ENCODE measurements around the gene CHRNA1.

DNA sequence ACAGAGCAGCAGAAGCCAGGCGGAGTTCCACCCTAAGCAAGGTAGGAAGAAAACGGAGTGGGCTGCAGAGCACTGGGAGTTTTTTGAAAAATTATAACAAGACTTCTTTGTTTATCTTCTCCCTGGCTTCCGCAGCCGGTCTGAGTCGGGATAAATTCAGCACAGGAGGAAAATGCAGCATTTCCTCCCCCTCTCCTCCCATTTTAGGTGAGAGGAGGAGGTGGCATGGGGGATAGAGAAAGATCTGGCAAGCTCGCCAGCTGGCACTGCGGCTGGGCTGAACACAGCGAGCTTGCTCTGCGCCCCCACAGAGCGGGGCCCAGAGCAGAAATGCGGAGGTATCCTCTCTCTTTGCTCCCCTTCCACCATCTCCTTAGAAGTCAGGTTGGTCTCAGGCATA lies 17.7 kb upstream of the CHRNA1 start:
- TF ChIP-seq, protein P1, sequence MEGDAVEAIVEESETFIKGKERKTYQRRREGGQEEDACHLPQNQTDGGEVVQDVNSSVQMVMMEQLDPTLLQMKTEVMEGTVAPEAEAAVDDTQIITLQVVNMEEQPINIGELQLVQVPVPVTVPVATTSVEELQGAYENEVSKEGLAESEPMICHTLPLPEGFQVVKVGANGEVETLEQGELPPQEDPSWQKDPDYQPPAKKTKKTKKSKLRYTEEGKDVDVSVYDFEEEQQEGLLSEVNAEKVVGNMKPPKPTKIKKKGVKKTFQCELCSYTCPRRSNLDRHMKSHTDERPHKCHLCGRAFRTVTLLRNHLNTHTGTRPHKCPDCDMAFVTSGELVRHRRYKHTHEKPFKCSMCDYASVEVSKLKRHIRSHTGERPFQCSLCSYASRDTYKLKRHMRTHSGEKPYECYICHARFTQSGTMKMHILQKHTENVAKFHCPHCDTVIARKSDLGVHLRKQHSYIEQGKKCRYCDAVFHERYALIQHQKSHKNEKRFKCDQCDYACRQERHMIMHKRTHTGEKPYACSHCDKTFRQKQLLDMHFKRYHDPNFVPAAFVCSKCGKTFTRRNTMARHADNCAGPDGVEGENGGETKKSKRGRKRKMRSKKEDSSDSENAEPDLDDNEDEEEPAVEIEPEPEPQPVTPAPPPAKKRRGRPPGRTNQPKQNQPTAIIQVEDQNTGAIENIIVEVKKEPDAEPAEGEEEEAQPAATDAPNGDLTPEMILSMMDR (IDR thresholded peaks at IDR 0.05): no peak
- no peak for TF ChIP-seq POLR2A (IDR thresholded peaks at IDR 0.05)

All from uterus (tissue), 2 donors.